NB4 (cell line): Measurements from ENCODE around the gene CALHM2.

Experiments used
- CTCF ChIP-seq: IDR thresholded peaks from one replicate; pipeline ENCODE4 v1.5.1; 2012; ENCODE audit warnings: low read depth, low read length
- MAX ChIP-seq: IDR thresholded peaks from 2 replicates; pipeline ENCODE4 v1.6.1; 2011; ENCODE audit warnings: low read depth, low read length

- TF ChIP-seq MAX (no peak), CTCF (no peak)
These were observed 49.0 kb upstream of the CALHM2 start for GRCh38 chr10:103501186-103501585.
